Lung (tissue), 12 donors: Measurements from ENCODE around the gene LACTBL1. TPM values are rescaled to one million over a fixed set of nuclear protein-coding genes. Genes with fewer than 3 reads are reported as not detected.

Experiments used
- ATAC-seq: fragments of 200-7000 bp; cut with Tn5 transposase; one replicate; pipeline ENCODE4 v1.9.1; 2020; ENCODE audit warnings: moderate number of reproducible peaks; ENCODE audit not compliant: insufficient read depth, low FRiP score
- DNase-seq, 3 donors: peaks; one replicate each; pipeline ENCODE4 v3.0.0-alpha.2; 2013 to 2017
- H3K27ac ChIP-seq, 2 donors: one replicate each; pipeline ENCODE4 v1.5.1; 2013; ENCODE audit warnings: mild to moderate bottlenecking in 2 of 2, moderate library complexity in 2 of 2, control low read depth in 1 of 2, inconsistent platforms in 1 of 2, low read depth in 1 of 2, low read length in 1 of 2
- H3K27me3 ChIP-seq, 3 donors: one replicate each; pipeline ENCODE4 v1.5.1; 2013; ENCODE audit warnings: low read length in 2 of 3; ENCODE audit not compliant: control insufficient read depth in 3 of 3, insufficient read depth in 3 of 3
- H3K36me3 ChIP-seq, 4 donors: one replicate each; pipeline ENCODE4 v1.5.1; 2013; ENCODE audit warnings: low read length in 4 of 4, mild to moderate bottlenecking in 1 of 4, moderate library complexity in 1 of 4; ENCODE audit not compliant: control insufficient read depth in 4 of 4, insufficient read depth in 4 of 4
- H3K4me1 ChIP-seq, 5 donors: one replicate each; pipeline ENCODE4 v1.5.1; 2013; ENCODE audit warnings: low read length in 5 of 5, mild to moderate bottlenecking in 2 of 5, moderate library complexity in 1 of 5; ENCODE audit not compliant: control insufficient read depth in 5 of 5, insufficient read depth in 5 of 5
- H3K4me3 ChIP-seq: one replicate; pipeline ENCODE4 v1.5.1; 2013; ENCODE audit warnings: mild to moderate bottlenecking, control low read depth, moderate library complexity
- H3K9ac ChIP-seq, 2 donors: one replicate each; pipeline ENCODE4 v1.5.1; 2013; ENCODE audit warnings: low read length in 2 of 2, control low read depth in 1 of 2; ENCODE audit not compliant: insufficient read depth in 1 of 2
- H3K9me3 ChIP-seq, 4 donors: one replicate each; pipeline ENCODE4 v1.5.1; 2013; ENCODE audit warnings: low read length in 3 of 4, mild to moderate bottlenecking in 1 of 4, moderate library complexity in 1 of 4; ENCODE audit not compliant: control insufficient read depth in 4 of 4, insufficient read depth in 3 of 4
- CTCF ChIP-seq: IDR thresholded peaks from 2 replicates; pipeline ENCODE4 v1.5.1; 2012; ENCODE audit warnings: mild to moderate bottlenecking; ENCODE audit errors: control extremely low read depth, extremely low read depth
- WGBS, 2 donors: extraction: QIAGEN DNeasy Blood & Tissue Kit; methylation state at CpG; one replicate each; pipeline ENCODE4 v1.1.7; 2013; 5-methylcytosine and 5-hydroxymethylcytosine counted together
- polyA plus RNA-seq, 2 donors: library from polyadenylated mRNA; stranded (reverse); fragments of 200-250 nt; gene quantifications; one replicate each; pipeline ENCODE4 v1.2.1, GENCODE V29; 2013
- total RNA-seq, 2 donors: library from RNA; depleted of rRNA in 1 of 2; stranded (reverse); fragments of >200 nt in 1 of 2; gene quantifications; one replicate each; pipeline ENCODE4 v1.2.1, GENCODE V29; 2014 to 2021
- donor health status: control.
- donor health status: control.
- donor health status: Bipolar disorder and iron deficiency.
- donor health status: healthy.
- donor health status: DM: yes; HTN: yes; CAD: no.

The LACTBL1 gene
- total and polyA plus RNA-seq, 4 donors = not detected

- 8 to 23% methylated on average over 34 to 92 of the region's 92 CpGs for WGBS, 2 donors
- no peak overlapping the region for H3K27ac ChIP-seq
- ATAC-seq (no peak), DNase-seq (no peak)
- H3K4me1 ChIP-seq = peaks cover 0 to 5% (median 0%) of the 10 kb centered on the region in 5 donors
- H3K27me3 ChIP-seq = peaks cover 16 to 51% (median 26%) of the 10 kb centered on the region in 3 donors
- H3K9me3 ChIP-seq = peaks cover 0 to 3% (median 0%) of the 10 kb centered on the region in 4 donors
- no peak overlapping the region for H3K4me3 ChIP-seq
- no peaks in the 10 kb centered on the region for H3K36me3 ChIP-seq
- TF ChIP-seq CTCF = no peak
- no peak overlapping the region for H3K9ac ChIP-seq
These were observed 19.5 kb downstream of the LACTBL1 start for GRCh38 chr1:22953057-22953739.

- H3K9me3 ChIP-seq = peaks cover 0 to 3% (median 0%) of the 10 kb centered on the region in 4 donors
- no peak for DNase-seq
- no peak for TF ChIP-seq CTCF
- no peak overlapping the region for H3K4me3 ChIP-seq
- H3K9ac ChIP-seq = no peak overlapping the region
- peaks cover 0 to 5% (median 0%) of the 10 kb centered on the region in 5 donors for H3K4me1 ChIP-seq
- peaks cover 16 to 51% (median 26%) of the 10 kb centered on the region in 3 donors for H3K27me3 ChIP-seq
- no peak for ATAC-seq
- no peaks in the 10 kb centered on the region for H3K36me3 ChIP-seq
- WGBS, 2 donors = 77 to 91% methylated on average over 5 of the region's 5 CpGs
- H3K27ac ChIP-seq = no peak overlapping the region
These were observed 20.0 kb downstream of the LACTBL1 start for GRCh38 chr1:22952694-22953056.

DNA sequence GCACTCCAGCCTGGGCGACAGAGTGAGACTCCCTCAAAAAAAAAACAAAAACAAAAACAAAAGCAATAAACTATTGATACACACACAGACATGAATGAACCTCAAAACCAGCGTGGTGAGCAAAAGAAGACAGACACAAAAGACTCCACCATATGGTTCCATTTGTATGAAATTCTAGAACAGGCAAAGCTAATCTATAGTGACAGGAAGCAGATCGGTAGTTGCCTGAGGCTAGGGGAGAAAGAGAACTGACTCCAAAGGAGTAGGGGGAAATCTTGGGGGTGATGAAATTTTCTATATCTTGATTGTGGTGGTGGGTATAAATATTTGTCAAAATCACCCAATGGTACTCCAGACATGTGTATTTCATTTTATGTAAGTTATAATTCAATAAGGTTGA is 20.9 kb downstream of the LACTBL1 start:
- Histone ChIP-seq H3K27ac (no peak overlapping the region), H3K36me3 (no peaks in the 10 kb centered on the region), H3K4me1 (peaks cover 0 to 5% (median 0%) of the 10 kb centered on the region in 5 donors), H3K4me3 (no peak overlapping the region), H3K9ac (no peak overlapping the region), H3K9me3 (peaks cover 0 to 3% (median 0%) of the 10 kb centered on the region in 4 donors), H3K27me3 (peaks cover 16 to 53% (median 21%) of the 10 kb centered on the region in 3 donors)
- DNase-seq = no peak
- no peak for ATAC-seq
- WGBS, 2 donors = 74 to 75% methylated on average over 3 of the region's 3 CpGs
- no peak for TF ChIP-seq CTCF
